ENCODE measurements around the gene GPANK1.

Gene GPANK1

DNA sequence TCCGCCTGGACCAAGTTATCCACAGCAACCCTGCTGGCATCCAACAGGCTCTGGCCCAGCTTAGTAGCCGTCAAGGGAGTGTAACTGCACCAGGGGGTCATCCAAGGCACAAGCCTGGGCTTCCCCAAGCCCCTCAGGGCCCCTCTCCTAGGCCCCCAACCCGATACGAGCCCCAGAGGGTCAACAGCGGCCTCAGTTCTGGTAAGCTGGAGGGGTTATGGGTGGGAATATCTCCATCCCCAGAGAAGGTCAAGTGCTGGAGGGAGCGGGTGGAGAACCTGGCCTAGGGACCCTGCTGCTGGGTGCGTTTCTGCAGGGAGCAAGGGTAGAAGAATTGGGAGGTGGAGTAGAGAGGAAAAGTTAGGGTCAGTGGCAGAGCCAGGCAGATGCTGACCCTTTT, 31.4 kb downstream of the GPANK1 start:
- Histone ChIP-seq H3K36me3 (replicated peaks) (peaks cover 97% of the 10 kb centered on the region), H3K4me1 (no peaks in the 10 kb centered on the region), H3K9me3 (no peaks in the 10 kb centered on the region), H3K27me3 (ENCODE audit: low read depth) (no peaks in the 10 kb centered on the region), H3K4me3 (no peak overlapping the region)
- in situ Hi-C loops (cut with MboI; ENCODE audit: low sequenced_read_pairs) = loop anchor here (25.0 kb wide), 1 partner anchor 1046 kb away; no protein-coding TSS in a partner anchor
- DNase-seq (ENCODE audit: low spot score in 2 of 2) = no peak

DNA sequence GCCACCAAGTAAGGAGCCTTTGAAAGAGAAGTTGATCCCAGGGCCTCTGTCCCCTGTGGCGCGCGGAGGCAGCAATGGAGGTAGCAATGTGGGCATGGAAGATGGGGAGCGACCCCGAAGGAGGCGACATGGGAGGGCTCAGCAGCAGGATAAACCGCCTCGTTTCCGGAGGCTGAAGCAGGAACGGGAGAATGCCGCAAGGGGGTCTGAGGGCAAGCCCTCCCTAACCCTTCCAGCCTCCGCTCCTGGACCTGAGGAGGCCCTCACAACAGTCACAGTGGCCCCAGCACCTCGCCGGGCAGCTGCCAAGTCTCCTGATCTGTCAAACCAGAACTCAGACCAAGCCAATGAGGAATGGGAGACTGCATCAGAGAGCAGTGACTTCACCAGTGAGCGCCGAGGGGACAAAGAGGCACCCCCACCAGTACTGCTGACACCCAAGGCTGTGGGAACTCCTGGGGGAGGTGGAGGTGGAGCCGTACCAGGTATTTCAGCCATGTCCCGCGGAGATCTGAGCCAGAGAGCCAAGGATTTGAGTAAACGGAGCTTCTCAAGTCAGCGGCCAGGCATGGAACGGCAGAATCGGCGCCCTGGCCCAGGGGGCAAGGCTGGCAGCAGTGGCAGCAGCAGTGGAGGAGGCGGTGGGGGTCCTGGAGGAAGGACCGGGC, 32.4 kb downstream of the GPANK1 start:
- H3K27me3 ChIP-seq (ENCODE audit: low read depth) = no peaks in the 10 kb centered on the region
- in situ Hi-C loops (cut with MboI; ENCODE audit: low sequenced_read_pairs) = loop anchor here (25.0 kb wide), 1 partner anchor 1045 kb away; no protein-coding TSS in a partner anchor
- peaks cover 99% of the 10 kb centered on the region for H3K36me3 ChIP-seq (replicated peaks)
- DNase-seq (ENCODE audit: low spot score in 2 of 2) = no peak
- H3K4me3 ChIP-seq = no peak overlapping the region
- H3K4me1 ChIP-seq = no peaks in the 10 kb centered on the region
- H3K9me3 ChIP-seq = no peaks in the 10 kb centered on the region

DNA sequence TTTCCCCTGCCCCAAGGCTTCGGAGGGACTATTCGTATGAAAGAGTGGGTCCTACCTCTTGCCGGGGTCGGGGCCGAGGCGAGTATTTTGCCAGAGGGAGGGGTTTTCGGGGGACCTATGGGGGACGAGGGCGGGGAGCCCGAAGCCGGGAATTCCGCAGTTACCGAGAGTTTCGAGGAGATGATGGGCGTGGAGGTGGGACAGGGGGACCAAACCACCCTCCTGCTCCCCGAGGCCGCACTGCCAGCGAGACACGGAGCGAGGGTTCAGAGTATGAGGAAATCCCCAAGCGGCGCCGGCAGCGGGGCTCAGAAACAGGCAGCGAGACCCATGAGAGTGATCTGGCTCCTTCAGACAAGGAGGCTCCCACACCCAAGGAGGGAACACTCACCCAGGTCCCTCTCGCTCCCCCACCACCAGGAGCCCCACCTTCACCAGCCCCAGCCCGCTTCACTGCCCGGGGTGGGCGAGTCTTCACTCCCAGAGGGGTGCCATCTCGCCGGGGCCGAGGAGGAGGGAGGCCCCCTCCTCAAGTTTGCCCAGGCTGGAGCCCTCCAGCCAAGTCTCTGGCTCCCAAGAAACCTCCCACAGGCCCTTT, 33.0 kb downstream of the GPANK1 start:
- no peaks in the 10 kb centered on the region for H3K27me3 ChIP-seq (ENCODE audit: low read depth)
- peaks cover 99% of the 10 kb centered on the region for H3K36me3 ChIP-seq (replicated peaks)
- H3K4me1 ChIP-seq = no peaks in the 10 kb centered on the region
- no peak overlapping the region for H3K4me3 ChIP-seq
- in situ Hi-C loops (cut with MboI; ENCODE audit: low sequenced_read_pairs) = loop anchor here (25.0 kb wide), 1 partner anchor 1044 kb away; no protein-coding TSS in a partner anchor
- no peak for DNase-seq (ENCODE audit: low spot score in 2 of 2)
- H3K9me3 ChIP-seq = no peaks in the 10 kb centered on the region

DNA sequence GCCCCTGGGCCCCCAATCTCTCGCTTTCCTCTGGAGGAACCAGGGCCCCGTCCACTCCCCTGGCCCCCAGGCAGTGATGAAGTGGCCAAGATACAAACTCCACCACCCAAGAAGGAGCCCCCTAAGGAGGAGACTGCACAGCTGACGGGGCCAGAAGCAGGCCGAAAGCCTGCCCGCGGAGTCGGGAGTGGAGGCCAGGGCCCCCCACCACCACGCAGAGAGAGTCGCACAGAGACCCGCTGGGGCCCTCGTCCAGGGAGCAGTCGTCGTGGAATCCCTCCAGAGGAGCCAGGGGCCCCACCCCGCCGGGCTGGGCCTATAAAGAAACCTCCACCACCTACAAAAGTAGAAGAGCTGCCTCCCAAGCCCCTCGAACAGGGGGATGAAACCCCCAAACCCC, 33.6 kb downstream of the GPANK1 start:
- Histone ChIP-seq H3K27me3 (ENCODE audit: low read depth) (no peaks in the 10 kb centered on the region), H3K36me3 (replicated peaks) (peaks cover 99% of the 10 kb centered on the region), H3K4me1 (no peaks in the 10 kb centered on the region), H3K9me3 (no peaks in the 10 kb centered on the region), H3K4me3 (no peak overlapping the region)
- in situ Hi-C loops (cut with MboI; ENCODE audit: low sequenced_read_pairs) = loop anchor here (25.0 kb wide), 1 partner anchor 1044 kb away; no protein-coding TSS in a partner anchor
- no peak for DNase-seq (ENCODE audit: low spot score in 2 of 2)

DNA sequence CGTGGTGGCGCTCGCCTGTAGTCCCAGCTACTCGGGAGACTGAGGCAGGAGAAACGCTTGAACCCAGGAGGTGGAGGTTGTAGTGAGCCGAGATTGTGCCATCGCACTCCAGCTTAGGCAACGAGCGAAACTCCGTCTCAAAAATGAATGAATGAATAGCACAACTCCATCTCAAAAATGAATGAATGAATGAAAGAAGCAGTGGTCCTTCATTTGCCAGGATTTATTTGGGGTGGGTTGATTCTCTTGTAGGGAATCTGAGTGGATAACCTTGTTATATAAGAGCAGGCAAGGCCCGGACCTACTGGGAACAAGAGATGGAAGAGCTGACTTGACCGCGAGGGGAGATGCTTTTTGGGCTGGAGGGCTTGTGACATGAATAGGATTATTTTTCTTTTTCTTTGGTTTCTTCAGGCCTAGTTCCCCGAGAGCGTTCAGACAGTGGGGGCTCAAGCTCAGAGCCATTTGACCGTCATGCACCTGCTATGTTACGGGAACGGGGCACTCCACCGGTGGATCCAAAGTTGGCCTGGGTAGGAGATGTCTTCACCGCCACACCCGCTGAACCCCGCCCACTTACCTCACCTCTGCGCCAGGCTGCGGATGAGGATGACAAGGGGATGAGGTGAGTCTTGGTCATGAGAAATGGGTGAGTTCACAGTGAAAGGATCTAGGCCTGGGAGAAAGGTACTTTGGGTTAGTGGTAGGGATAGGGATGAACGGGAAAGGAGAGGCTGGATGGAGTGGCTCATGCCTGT, 34.4 kb downstream of the GPANK1 start:
- Histone ChIP-seq H3K4me3 (no peak overlapping the region), H3K9me3 (no peaks in the 10 kb centered on the region), H3K27me3 (ENCODE audit: low read depth) (no peaks in the 10 kb centered on the region), H3K36me3 (replicated peaks) (peaks cover 99% of the 10 kb centered on the region), H3K4me1 (no peaks in the 10 kb centered on the region)
- DNase-seq (ENCODE audit: low spot score in 2 of 2) = no peak
- in situ Hi-C loops (cut with MboI; ENCODE audit: low sequenced_read_pairs) = loop anchor here (25.0 kb wide), 1 partner anchor 1043 kb away; no protein-coding TSS in a partner anchor

DNA sequence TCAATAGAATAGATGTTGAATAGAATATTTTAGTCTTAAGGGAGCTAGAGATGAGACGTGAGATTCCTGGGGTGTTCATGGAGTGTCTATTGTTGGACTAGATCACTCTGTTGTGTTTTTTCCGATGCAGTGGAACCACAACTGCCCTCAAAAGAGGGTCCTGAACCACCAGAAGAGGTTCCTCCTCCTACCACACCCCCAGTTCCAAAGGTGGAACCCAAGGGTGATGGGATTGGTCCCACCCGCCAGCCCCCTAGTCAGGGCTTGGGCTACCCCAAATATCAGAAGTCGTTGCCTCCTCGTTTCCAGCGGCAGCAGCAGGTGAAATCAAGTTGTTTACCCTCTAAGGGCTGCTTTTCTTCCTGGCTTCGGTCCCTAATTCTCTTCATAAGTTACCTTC, 35.8 kb downstream of the GPANK1 start:
- no peaks in the 10 kb centered on the region for H3K4me1 ChIP-seq
- peaks cover 99% of the 10 kb centered on the region for H3K36me3 ChIP-seq (replicated peaks)
- in situ Hi-C loops (cut with MboI; ENCODE audit: low sequenced_read_pairs) = loop anchor here (25.0 kb wide), 1 partner anchor 1042 kb away; no protein-coding TSS in a partner anchor
- no peaks in the 10 kb centered on the region for H3K27me3 ChIP-seq (ENCODE audit: low read depth)
- no peaks in the 10 kb centered on the region for H3K9me3 ChIP-seq
- no peak for DNase-seq (ENCODE audit: low spot score in 2 of 2)
- no peak overlapping the region for H3K4me3 ChIP-seq

DNA sequence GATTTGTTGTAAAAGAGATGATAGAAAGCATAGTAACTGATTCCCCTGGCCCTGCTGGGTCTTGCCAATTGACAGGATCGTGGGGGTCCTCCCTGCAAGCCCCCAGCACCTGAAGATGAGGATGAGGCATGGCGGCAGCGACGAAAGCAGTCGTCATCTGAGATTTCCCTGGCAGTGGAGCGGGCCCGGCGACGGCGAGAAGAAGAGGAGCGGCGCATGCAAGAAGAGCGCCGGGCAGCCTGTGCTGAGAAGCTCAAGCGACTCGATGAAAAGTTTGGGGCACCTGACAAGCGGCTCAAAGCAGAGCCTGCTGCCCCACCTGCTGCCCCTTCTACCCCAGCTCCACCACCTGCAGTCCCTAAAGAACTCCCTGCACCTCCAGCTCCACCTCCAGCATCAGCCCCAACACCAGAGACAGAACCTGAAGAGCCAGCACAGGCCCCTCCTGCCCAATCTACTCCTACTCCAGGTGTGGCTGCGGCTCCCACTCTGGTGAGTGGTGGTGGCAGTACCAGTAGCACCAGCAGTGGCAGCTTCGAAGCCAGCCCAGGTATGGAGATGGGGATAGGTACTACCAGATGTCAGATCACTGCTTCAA, 37.0 kb downstream of the GPANK1 start:
- Histone ChIP-seq H3K4me3 (no peak overlapping the region), H3K9me3 (no peaks in the 10 kb centered on the region), H3K27me3 (ENCODE audit: low read depth) (no peaks in the 10 kb centered on the region), H3K36me3 (replicated peaks) (peaks cover 99% of the 10 kb centered on the region), H3K4me1 (peaks cover 1% of the 10 kb centered on the region)
- DNase-seq (ENCODE audit: low spot score in 2 of 2) = no peak
- in situ Hi-C loops (cut with MboI; ENCODE audit: low sequenced_read_pairs) = loop anchor here (25.0 kb wide), 1 partner anchor 1040 kb away; no protein-coding TSS in a partner anchor

DNA sequence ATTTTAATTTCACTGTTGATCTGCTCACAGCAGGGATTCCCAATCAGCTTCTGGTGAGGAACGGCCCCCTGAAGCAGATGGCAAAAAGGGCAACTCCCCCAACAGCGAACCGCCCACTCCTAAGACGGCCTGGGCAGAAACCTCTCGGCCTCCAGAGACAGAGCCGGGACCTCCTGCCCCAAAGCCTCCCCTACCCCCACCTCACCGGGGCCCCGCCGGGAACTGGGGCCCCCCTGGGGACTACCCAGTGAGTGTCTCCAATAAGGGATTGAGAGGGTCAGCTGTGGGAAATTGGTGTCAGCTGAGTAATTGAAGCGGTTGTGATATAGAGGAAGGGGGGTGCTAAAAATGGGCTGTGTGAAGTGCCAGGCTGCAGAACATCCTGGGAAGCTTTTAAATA, 37.8 kb downstream of the GPANK1 start:
- no peaks in the 10 kb centered on the region for H3K27me3 ChIP-seq (ENCODE audit: low read depth)
- peaks cover 8% of the 10 kb centered on the region for H3K4me1 ChIP-seq
- in situ Hi-C loops (cut with MboI; ENCODE audit: low sequenced_read_pairs) = loop anchor here (25.0 kb wide), 1 partner anchor 1040 kb away; no protein-coding TSS in a partner anchor
- DNase-seq (ENCODE audit: low spot score in 2 of 2) = no peak
- no peaks in the 10 kb centered on the region for H3K9me3 ChIP-seq
- peaks cover 99% of the 10 kb centered on the region for H3K36me3 ChIP-seq (replicated peaks)
- H3K4me3 ChIP-seq = no peak overlapping the region

DNA sequence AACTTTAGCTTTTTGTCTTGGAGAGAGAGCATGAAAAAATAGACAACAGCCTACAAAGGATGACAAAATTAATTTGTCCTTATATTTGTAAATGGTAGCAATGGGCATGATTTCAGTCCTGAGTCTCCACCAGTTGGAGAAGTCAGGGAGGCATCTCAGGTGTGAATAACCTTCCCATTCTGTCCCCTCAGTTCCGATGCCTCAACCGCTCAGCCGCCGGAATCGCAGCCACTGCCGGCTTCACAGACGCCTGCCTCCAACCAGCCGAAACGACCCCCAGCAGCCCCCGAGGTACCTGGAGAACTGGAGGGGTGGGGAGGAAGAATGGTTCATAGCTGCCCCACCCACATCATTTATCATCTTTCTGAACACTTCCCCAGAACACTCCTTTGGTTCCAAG, 40.7 kb downstream of the GPANK1 start:
- Histone ChIP-seq H3K9me3 (no peaks in the 10 kb centered on the region), H3K4me3 (no peak overlapping the region), H3K27me3 (ENCODE audit: low read depth) (no peaks in the 10 kb centered on the region), H3K4me1 (peaks cover 12% of the 10 kb centered on the region), H3K36me3 (replicated peaks) (peaks cover 74% of the 10 kb centered on the region)
- DNase-seq (ENCODE audit: low spot score in 2 of 2) = no peak
- in situ Hi-C loops (cut with MboI; ENCODE audit: low sequenced_read_pairs) = no loop called here

DNA sequence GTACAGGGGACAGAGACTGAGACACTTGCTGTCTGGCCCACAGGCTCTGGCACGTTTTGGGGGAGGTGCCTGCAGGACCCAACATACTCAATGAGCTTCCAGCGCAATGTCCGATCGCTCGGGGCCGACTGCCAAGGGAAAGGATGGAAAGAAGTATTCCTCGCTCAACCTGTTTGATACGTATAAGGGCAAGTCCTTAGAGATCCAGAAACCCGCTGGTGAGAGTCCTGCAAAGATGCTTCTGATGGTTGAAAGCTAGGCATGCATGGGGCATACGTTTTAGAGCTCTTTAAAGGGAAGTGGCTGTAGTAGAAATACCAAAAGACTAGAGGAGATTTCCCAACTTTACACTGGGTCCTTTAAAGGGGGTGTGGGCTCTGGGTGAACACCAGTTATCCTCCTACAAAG, 42.1 kb downstream of the GPANK1 start:
- DNase-seq (ENCODE audit: low spot score in 2 of 2) = no peak
- in situ Hi-C loops (cut with MboI; ENCODE audit: low sequenced_read_pairs) = no loop called here
- H3K4me3 ChIP-seq = peak overlapping the region; percentile 97
- peaks cover 60% of the 10 kb centered on the region for H3K36me3 ChIP-seq (replicated peaks)
- H3K27me3 ChIP-seq (ENCODE audit: low read depth) = no peaks in the 10 kb centered on the region
- no peaks in the 10 kb centered on the region for H3K9me3 ChIP-seq
- peaks cover 12% of the 10 kb centered on the region for H3K4me1 ChIP-seq

DNA sequence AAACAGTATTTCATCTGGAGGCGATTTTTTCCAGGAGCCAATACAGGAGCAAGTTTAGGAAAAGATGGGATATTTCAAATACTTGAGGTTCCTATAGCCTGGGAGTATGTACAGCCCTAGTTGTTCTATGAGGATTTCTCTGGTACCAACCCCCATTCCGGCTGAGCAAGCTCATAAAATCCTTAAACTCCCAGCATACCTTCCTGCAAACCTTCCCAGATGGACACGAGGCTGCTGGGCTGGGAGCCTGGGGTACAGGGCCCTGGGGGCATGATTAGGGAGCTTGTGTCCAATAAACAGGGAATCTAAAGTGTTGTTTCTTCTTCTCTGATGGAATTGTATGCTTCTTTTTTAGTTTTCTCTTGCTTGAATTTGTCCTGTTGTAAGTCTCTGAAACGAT, 42.8 kb downstream of the GPANK1 start:
- H3K4me1 ChIP-seq = peaks cover 12% of the 10 kb centered on the region
- H3K9me3 ChIP-seq = no peaks in the 10 kb centered on the region
- peaks cover 53% of the 10 kb centered on the region for H3K36me3 ChIP-seq (replicated peaks)
- peak; percentile 49 to 74 for DNase-seq (ENCODE audit: low spot score in 2 of 2)
- H3K4me3 ChIP-seq = peak overlapping the region; percentile 97
- in situ Hi-C loops (cut with MboI; ENCODE audit: low sequenced_read_pairs) = no loop called here
- no peaks in the 10 kb centered on the region for H3K27me3 ChIP-seq (ENCODE audit: low read depth)

DNA sequence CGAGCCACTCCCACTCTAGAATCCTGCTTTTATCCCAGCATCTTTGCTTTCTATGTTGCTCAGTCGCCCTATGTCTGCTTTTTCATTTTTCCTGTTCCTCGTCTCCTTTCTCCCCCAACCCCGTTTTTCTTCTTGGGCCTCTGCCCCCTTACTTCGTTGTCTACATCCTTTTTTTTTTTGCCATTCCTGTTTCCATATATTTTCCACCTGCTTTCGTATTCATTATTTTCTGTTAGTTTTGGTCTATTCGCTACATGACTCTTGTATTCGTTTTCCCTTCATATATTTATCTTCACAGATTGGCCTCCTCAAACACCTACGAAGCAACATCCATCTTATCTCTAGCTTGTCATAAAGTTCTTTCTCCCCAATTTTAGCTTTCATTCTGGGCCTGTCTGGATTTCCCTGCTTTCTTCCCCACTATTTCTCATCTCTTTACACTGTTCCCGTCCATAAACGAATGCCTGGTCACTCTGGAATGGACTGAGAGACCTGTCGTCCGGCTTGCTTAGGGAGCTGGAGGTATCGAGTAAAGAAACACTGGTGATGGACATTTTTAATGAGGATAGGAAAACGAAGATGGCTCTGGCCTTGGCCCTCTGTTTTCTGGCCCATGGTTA, 43.4 kb downstream of the GPANK1 start:
- Histone ChIP-seq H3K36me3 (replicated peaks) (peaks cover 47% of the 10 kb centered on the region), H3K4me1 (peaks cover 12% of the 10 kb centered on the region), H3K9me3 (no peaks in the 10 kb centered on the region), H3K4me3 (peak overlapping the region; percentile 97), H3K27me3 (ENCODE audit: low read depth) (no peaks in the 10 kb centered on the region)
- in situ Hi-C loops (cut with MboI; ENCODE audit: low sequenced_read_pairs) = no loop called here
- DNase-seq (ENCODE audit: low spot score in 2 of 2) = no peak

DNA sequence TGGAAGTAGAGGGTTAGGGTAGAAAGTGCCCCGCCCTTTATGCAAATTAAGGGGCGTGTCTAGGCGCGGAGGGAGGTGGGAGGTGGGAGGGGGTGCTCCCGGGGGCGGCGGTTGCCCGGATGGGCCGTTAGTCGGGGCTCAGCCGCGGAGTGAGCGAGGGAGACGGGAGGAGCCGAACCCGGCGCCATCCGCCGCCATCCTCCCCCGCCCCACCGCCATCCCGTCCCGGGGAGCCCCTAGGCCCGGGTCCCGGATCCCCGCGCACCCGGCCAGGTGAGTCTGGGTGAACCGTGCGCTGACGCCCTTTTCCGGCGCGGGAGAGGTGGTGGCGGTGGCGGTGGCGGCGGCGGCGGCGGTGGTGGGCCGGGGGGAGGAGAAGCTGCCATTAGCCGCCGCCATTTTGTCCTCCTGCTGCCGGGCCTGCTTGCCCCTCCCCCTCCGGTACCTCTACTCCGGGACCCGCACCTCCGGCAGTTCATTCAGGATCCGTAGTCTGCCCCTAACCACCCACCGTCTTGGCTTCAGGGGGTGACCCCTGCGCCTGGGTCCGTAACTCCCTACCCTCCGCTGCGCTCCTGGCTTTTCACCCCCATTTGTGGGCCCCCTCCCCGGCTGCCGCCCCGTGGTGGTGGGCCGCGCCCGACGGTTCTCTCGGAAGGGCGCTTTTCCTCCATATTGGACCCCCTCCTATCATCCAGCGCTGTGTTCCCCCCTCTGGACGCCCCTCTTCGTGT, 44.0 kb downstream of the GPANK1 start, which contains the start of gene PRRC2A:
Gene PRRC2A (plus strand): TSS at position 130 of the 734 bp plus-strand sequence. CDS start 2,075 bp downstream, outside the sequence.
- peak within 1 kb of the TSS; percentile 97 for H3K4me3 ChIP-seq
- peak; percentile 83 to 98 for DNase-seq (ENCODE audit: low spot score in 2 of 2)
- H3K36me3 ChIP-seq (replicated peaks) = peaks cover 41% of the 10 kb centered on the region
- no peaks in the 10 kb centered on the region for H3K9me3 ChIP-seq
- no peaks in the 10 kb centered on the region for H3K27me3 ChIP-seq (ENCODE audit: low read depth)
- peaks cover 12% of the 10 kb centered on the region for H3K4me1 ChIP-seq
- in situ Hi-C loops (cut with MboI; ENCODE audit: low sequenced_read_pairs) = no loop called here

All from HAP-1 (cell line).